Measurements from ENCODE around the gene MAGEA11.
"Not testable (repeated sequence)": the region's sequence is repeated elsewhere in the genome, so short reads cannot be mapped to it uniquely, and the experiment has no call there.

MAGEA11 gene

DNA sequence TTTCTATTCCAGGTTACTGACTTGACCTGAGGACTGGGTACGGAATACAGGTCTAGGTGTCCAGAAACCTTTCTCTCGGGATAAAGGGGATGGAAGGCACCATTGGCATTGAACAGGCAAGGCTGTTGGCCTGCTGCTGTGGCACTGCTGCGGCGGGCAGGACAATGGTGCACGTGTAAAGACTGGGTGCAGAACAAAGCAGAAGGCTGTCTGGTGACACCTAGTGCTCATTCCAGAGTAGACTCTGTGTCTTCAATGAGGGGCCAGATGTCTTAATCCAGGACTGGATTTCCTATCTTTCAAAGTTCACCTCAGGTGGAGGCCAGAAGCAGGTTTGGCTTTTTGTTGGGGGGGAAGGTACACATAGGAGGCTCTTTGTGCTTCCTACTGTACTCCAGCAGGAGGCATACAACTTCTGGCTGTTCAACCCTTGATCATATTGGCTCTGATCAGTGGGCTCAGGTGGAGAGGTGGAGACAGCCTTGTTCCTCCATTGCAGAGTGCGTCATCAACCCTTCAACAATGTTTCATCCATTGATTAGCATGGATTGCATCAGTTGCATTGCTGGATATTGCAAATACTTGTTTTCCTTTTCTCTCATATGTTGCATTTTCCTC is 34.6 kb downstream of the MAGEA11 start:
- H3K36me3 ChIP-seq (ENCODE audit: insufficient read depth, low read length); H3K9me3 ChIP-seq (ENCODE audit: control insufficient read depth, insufficient read depth, low read length); H3K9ac ChIP-seq (ENCODE audit: low read depth, low read length); H3K4me1 ChIP-seq (ENCODE audit: insufficient read depth, low read length): not testable (repeated sequence)

DNA sequence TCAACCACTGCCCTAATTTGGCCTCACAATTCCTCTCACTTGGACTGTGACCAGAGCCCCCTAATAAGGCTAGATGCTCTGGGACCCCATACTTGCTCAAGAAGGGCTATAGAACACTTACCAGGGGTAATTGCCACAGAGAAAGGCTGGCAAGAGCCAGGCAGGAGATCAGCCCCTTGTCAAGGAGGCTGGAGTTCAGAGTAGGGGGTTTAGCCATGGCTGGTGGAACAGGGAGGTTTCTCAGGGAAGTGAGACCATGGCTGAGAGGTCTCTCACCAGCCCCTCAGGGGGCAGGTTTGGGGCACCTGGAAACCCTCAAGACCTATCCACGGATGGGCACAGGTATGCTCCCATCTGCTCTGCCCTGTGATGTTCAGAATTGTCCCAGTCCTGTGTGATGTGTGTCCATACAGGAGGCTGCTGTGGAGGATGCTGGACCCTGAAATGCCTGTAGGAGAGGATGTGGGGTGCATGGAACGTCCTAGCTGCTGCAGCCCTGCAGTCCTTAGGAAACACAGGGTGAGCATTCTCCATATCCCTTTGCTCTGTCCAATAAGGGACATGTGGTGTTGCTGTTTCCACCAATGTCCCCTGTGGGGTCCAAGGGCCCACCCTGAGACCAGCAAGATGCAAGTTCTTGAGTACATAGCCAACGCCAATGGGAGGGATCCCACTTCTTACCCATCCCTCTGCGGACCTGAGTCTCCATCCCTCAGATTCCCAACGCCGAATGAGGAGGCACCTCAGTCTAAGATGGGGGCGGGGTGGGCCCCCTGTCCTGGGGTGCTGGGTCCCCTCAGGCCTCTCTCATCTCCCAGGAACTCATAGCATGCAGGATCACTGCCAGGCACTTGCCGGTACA is 45.6 kb downstream of the MAGEA11 start:
- H3K9me3 ChIP-seq (ENCODE audit: control insufficient read depth, insufficient read depth, low read length): no peaks in the 10 kb centered on the region
- no peak overlapping the region for H3K9ac ChIP-seq (ENCODE audit: low read depth, low read length)
- H3K36me3 ChIP-seq (ENCODE audit: insufficient read depth, low read length): no peaks in the 10 kb centered on the region
- H3K4me1 ChIP-seq (ENCODE audit: insufficient read depth, low read length): no peaks in the 10 kb centered on the region

- no peaks in the 10 kb centered on the region for H3K9me3 ChIP-seq (ENCODE audit: control insufficient read depth, insufficient read depth, low read length)
- no peaks in the 10 kb centered on the region for H3K4me1 ChIP-seq (ENCODE audit: insufficient read depth, low read length)
- no peaks in the 10 kb centered on the region for H3K36me3 ChIP-seq (ENCODE audit: insufficient read depth, low read length)
- no peak overlapping the region for H3K9ac ChIP-seq (ENCODE audit: low read depth, low read length)
These were observed 46.3 kb downstream of the MAGEA11 start for GRCh38 chrX:149758068-149758714.

GRCh38 chrX:149758715-149759078 is 46.8 kb downstream of the MAGEA11 start:
- not testable (repeated sequence) for H3K9me3 ChIP-seq (ENCODE audit: control insufficient read depth, insufficient read depth, low read length); H3K36me3 ChIP-seq (ENCODE audit: insufficient read depth, low read length)

GRCh38 chrX:149759824-149760223 is 48.0 kb downstream of the MAGEA11 start:
- no peaks in the 10 kb centered on the region for H3K4me1 ChIP-seq (ENCODE audit: insufficient read depth, low read length)
- H3K9me3 ChIP-seq (ENCODE audit: control insufficient read depth, insufficient read depth, low read length): no peaks in the 10 kb centered on the region
- H3K9ac ChIP-seq (ENCODE audit: low read depth, low read length): no peak overlapping the region
- no peaks in the 10 kb centered on the region for H3K36me3 ChIP-seq (ENCODE audit: insufficient read depth, low read length)

More at GRCh38 chrX:149758715-149759078, 46.8 kb downstream of the MAGEA11 start:
- H3K9ac ChIP-seq (ENCODE audit: low read depth, low read length); H3K4me1 ChIP-seq (ENCODE audit: insufficient read depth, low read length): not testable (repeated sequence)

DNA sequence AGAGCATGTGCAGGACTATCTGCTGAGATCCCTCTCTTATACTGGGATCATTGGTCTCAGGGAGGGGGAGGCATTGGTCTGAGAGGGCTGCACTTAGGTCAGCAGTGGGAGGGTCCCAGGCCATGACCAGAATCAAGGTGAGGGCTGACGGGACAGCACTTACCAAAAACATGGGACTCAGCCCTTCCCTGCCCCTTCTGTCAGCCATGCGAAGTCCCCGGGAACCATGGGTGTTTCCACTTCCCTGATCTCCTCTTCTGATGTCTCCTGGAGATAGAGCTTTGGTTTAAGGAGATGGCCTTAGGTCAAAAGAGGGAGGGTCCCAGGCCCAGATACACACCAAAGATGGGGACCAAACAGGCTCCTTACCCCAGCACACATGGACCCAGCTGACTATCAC is 49.1 kb downstream of the MAGEA11 start:
- Histone ChIP-seq H3K9ac (ENCODE audit: low read depth, low read length) (no peak overlapping the region), H3K9me3 (ENCODE audit: control insufficient read depth, insufficient read depth, low read length) (no peaks in the 10 kb centered on the region), H3K4me1 (ENCODE audit: insufficient read depth, low read length) (no peaks in the 10 kb centered on the region), H3K36me3 (ENCODE audit: insufficient read depth, low read length) (no peaks in the 10 kb centered on the region)

DNA sequence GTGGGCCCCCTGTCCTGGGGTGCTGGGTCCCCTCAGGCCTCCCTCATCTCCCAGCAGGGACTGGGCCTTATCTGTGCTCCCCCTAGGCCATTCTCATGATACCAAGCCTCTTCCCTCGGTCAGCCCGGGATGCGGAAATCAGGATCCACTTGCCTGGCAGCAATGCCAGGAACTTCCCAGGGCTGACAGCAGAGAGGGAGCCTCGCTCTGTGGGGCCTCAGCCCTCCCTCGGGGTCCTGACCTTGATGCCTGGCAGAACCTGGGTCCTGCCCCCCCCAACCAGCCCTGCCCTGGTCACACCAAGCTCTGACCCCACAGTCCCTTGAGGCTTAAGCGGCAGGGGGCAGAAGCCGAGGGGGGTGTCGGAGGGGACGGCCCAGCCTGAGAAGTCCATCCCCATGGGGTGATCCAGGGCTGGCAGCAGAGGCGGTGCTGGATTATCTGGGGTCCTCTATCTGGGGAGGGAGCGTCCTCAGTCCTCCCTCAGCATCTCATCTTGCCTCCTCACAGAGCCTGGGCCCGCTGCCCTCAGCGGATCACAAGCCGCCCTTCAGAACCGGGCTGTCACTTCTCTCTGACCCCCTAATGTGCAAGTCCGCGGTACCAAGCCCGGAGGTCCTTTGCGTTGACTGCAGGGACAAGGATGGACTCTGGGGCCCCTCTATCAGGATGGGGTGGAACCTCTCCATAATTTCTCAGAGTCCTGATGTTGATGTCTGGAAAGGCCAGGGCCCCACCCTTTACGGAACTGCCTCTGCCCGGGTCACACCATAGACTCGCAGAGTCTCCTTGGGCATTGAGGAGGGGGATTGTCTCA is 50.2 kb downstream of the MAGEA11 start:
- not testable (repeated sequence) for H3K9me3 ChIP-seq (ENCODE audit: control insufficient read depth, insufficient read depth, low read length); H3K36me3 ChIP-seq (ENCODE audit: insufficient read depth, low read length); H3K4me1 ChIP-seq (ENCODE audit: insufficient read depth, low read length)

GRCh38 chrX:149762696-149763614 is 51.1 kb downstream of the MAGEA11 start:
- H3K36me3 ChIP-seq (ENCODE audit: insufficient read depth, low read length): no peaks in the 10 kb centered on the region

More for the DNA sequence above, 50.2 kb downstream of the MAGEA11 start:
- not testable (repeated sequence) for H3K9ac ChIP-seq (ENCODE audit: low read depth, low read length)

More at GRCh38 chrX:149762696-149763614, 51.1 kb downstream of the MAGEA11 start:
- Histone ChIP-seq H3K4me1 (ENCODE audit: insufficient read depth, low read length) (no peaks in the 10 kb centered on the region), H3K9ac (ENCODE audit: low read depth, low read length) (no peak overlapping the region), H3K9me3 (ENCODE audit: control insufficient read depth, insufficient read depth, low read length) (no peaks in the 10 kb centered on the region)

Measured in ES-I3 (cell line).